Measurements from ENCODE around the gene RGS9.
A peak's percentile ranks its signal among the peaks of the same experiment; 100 is the strongest.

The RGS9 gene

GRCh38 chr17:65184235-65184959 lies 47.2 kb downstream of the RGS9 start:
- peaks cover 5% of the 10 kb centered on the region for H3K9me3 ChIP-seq (ENCODE audit: control insufficient read depth, low read length)
- no peaks in the 10 kb centered on the region for H3K36me3 ChIP-seq (ENCODE audit: control insufficient read depth, insufficient read depth, low read length, severe bottlenecking)
- H3K27me3 ChIP-seq (replicated peaks; ENCODE audit: control insufficient read depth, insufficient read depth, low read length) = peaks cover 2% of the 10 kb centered on the region

GRCh38 chr17:65185062-65185461 lies 47.9 kb downstream of the RGS9 start:
- no peak overlapping the region for H3K9ac ChIP-seq (ENCODE audit: low read length)
- H3K27me3 ChIP-seq (replicated peaks; ENCODE audit: control insufficient read depth, insufficient read depth, low read length) = peaks cover 2% of the 10 kb centered on the region
- peaks cover 5% of the 10 kb centered on the region for H3K9me3 ChIP-seq (ENCODE audit: control insufficient read depth, low read length)
- H3K4me1 ChIP-seq (ENCODE audit: control insufficient read depth, insufficient read depth, low read length) = peaks cover 3% of the 10 kb centered on the region
- no peaks in the 10 kb centered on the region for H3K36me3 ChIP-seq (ENCODE audit: control insufficient read depth, insufficient read depth, low read length, severe bottlenecking)
- no peak for DNase-seq (ENCODE audit: low read depth)
- H3K4me3 ChIP-seq (ENCODE audit: low read length) = no peak overlapping the region

More at GRCh38 chr17:65184235-65184959, 47.2 kb downstream of the RGS9 start:
- DNase-seq (ENCODE audit: low read depth) = no peak
- H3K4me3 ChIP-seq (ENCODE audit: low read length) = no peak overlapping the region
- H3K9ac ChIP-seq (ENCODE audit: low read length) = no peak overlapping the region
- peaks cover 3% of the 10 kb centered on the region for H3K4me1 ChIP-seq (ENCODE audit: control insufficient read depth, insufficient read depth, low read length)

DNA sequence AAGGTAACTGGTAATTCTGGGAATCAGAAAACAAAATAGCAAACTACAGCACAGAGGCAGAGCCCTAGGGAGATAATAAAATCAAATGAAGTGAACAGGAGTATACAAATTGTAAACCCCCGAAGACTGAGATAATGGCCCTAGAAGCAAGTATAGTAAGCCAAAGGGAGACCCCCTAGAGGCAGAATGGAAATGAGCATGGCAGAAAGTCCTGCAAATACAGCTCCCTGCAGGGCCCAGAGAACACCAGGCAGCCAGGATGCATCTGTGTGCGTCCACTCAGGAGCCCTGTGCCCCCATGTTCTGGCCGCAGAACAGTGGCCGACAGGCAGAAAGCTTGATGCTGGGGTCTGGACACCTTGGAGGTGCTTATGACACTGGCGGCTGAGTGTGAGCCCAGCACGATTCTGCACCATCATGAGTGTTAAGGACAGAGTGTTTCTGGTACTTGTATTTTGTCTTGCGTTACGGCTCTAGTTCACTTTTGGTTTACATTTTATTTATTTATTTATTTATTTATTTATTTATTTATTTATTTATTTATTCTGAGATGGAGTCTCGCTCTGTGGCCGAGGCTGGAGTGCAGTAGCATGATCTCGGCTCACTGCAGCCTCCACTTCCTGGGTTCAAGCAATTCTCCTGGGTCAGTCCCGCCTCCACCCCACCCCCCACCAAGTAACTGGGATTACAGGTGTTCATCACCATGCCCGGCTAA lies 48.7 kb downstream of the RGS9 start:
- Histone ChIP-seq H3K36me3 (ENCODE audit: control insufficient read depth, insufficient read depth, low read length, severe bottlenecking) (no peaks in the 10 kb centered on the region), H3K9ac (ENCODE audit: low read length) (no peak overlapping the region), H3K9me3 (ENCODE audit: control insufficient read depth, low read length) (peaks cover 5% of the 10 kb centered on the region), H3K4me1 (ENCODE audit: control insufficient read depth, insufficient read depth, low read length) (peaks cover 3% of the 10 kb centered on the region), H3K27me3 (replicated peaks; ENCODE audit: control insufficient read depth, insufficient read depth, low read length) (peaks cover 2% of the 10 kb centered on the region), H3K4me3 (ENCODE audit: low read length) (no peak overlapping the region)
- no peak for DNase-seq (ENCODE audit: low read depth)

GRCh38 chr17:65190467-65191097 lies 53.4 kb downstream of the RGS9 start:
- Histone ChIP-seq H3K27me3 (replicated peaks; ENCODE audit: control insufficient read depth, insufficient read depth, low read length) (no peaks in the 10 kb centered on the region), H3K9me3 (ENCODE audit: control insufficient read depth, low read length) (peaks cover 5% of the 10 kb centered on the region), H3K36me3 (ENCODE audit: control insufficient read depth, insufficient read depth, low read length, severe bottlenecking) (no peaks in the 10 kb centered on the region), H3K9ac (ENCODE audit: low read length) (no peak overlapping the region), H3K4me3 (ENCODE audit: low read length) (no peak overlapping the region), H3K4me1 (ENCODE audit: control insufficient read depth, insufficient read depth, low read length) (peaks cover 26% of the 10 kb centered on the region)
- DNase-seq (ENCODE audit: low read depth) = peak; percentile 44

- H3K36me3 ChIP-seq (ENCODE audit: control insufficient read depth, insufficient read depth, low read length, severe bottlenecking) = no peaks in the 10 kb centered on the region
- no peak overlapping the region for H3K4me3 ChIP-seq (ENCODE audit: low read length)
- H3K9me3 ChIP-seq (ENCODE audit: control insufficient read depth, low read length) = peaks cover 5% of the 10 kb centered on the region
- peaks cover 26% of the 10 kb centered on the region for H3K4me1 ChIP-seq (ENCODE audit: control insufficient read depth, insufficient read depth, low read length)
- DNase-seq (ENCODE audit: low read depth) = peak; percentile 55
- H3K27me3 ChIP-seq (replicated peaks; ENCODE audit: control insufficient read depth, insufficient read depth, low read length) = no peaks in the 10 kb centered on the region
- H3K9ac ChIP-seq (ENCODE audit: low read length) = no peak overlapping the region
Measured at GRCh38 chr17:65191811-65192740, 54.9 kb downstream of the RGS9 start.

DNA sequence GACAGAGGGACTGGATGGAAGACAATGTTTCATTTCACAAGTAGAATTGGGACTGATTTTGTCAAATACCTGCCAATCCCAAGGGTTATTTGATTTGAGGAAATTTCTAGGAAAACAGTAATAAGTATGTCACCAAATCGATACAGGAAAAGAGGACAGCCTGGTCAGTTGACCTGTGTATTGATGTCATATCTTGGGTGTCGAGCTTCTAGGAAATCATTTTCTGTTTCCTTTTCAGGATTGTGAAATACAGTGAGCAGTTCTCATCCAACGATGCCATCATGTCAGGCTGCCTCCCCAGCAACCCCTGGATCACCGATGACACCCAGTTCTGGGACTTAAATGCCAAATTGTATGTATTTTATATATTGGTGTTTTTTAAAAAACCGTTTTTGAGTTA lies 56.1 kb downstream of the RGS9 start:
- no peak for DNase-seq (ENCODE audit: low read depth)
- no peaks in the 10 kb centered on the region for H3K27me3 ChIP-seq (replicated peaks; ENCODE audit: control insufficient read depth, insufficient read depth, low read length)
- H3K36me3 ChIP-seq (ENCODE audit: control insufficient read depth, insufficient read depth, low read length, severe bottlenecking) = no peaks in the 10 kb centered on the region
- peaks cover 26% of the 10 kb centered on the region for H3K4me1 ChIP-seq (ENCODE audit: control insufficient read depth, insufficient read depth, low read length)
- no peak overlapping the region for H3K4me3 ChIP-seq (ENCODE audit: low read length)
- H3K9ac ChIP-seq (ENCODE audit: low read length) = no peak overlapping the region
- peaks cover under 1% of the 10 kb centered on the region for H3K9me3 ChIP-seq (ENCODE audit: control insufficient read depth, low read length)

GRCh38 chr17:65193716-65194293 lies 56.6 kb downstream of the RGS9 start:
- no peaks in the 10 kb centered on the region for H3K9me3 ChIP-seq (ENCODE audit: control insufficient read depth, low read length)
- H3K4me3 ChIP-seq (ENCODE audit: low read length) = no peak overlapping the region
- H3K36me3 ChIP-seq (ENCODE audit: control insufficient read depth, insufficient read depth, low read length, severe bottlenecking) = no peaks in the 10 kb centered on the region
- peak; percentile 39 for DNase-seq (ENCODE audit: low read depth)
- H3K27me3 ChIP-seq (replicated peaks; ENCODE audit: control insufficient read depth, insufficient read depth, low read length) = no peaks in the 10 kb centered on the region
- no peak overlapping the region for H3K9ac ChIP-seq (ENCODE audit: low read length)
- H3K4me1 ChIP-seq (ENCODE audit: control insufficient read depth, insufficient read depth, low read length) = peaks cover 26% of the 10 kb centered on the region

- Histone ChIP-seq H3K4me1 (ENCODE audit: control insufficient read depth, insufficient read depth, low read length) (peaks cover 26% of the 10 kb centered on the region), H3K9ac (ENCODE audit: low read length) (no peak overlapping the region), H3K27me3 (replicated peaks; ENCODE audit: control insufficient read depth, insufficient read depth, low read length) (no peaks in the 10 kb centered on the region), H3K4me3 (ENCODE audit: low read length) (no peak overlapping the region), H3K36me3 (ENCODE audit: control insufficient read depth, insufficient read depth, low read length, severe bottlenecking) (no peaks in the 10 kb centered on the region), H3K9me3 (ENCODE audit: control insufficient read depth, low read length) (no peaks in the 10 kb centered on the region)
- DNase-seq (ENCODE audit: low read depth) = no peak
Measured at GRCh38 chr17:65194670-65195334, 57.6 kb downstream of the RGS9 start.

- Histone ChIP-seq H3K9ac (ENCODE audit: low read length) (no peak overlapping the region), H3K4me3 (ENCODE audit: low read length) (no peak overlapping the region), H3K4me1 (ENCODE audit: control insufficient read depth, insufficient read depth, low read length) (peaks cover 26% of the 10 kb centered on the region), H3K27me3 (replicated peaks; ENCODE audit: control insufficient read depth, insufficient read depth, low read length) (no peaks in the 10 kb centered on the region), H3K9me3 (ENCODE audit: control insufficient read depth, low read length) (no peaks in the 10 kb centered on the region), H3K36me3 (ENCODE audit: control insufficient read depth, insufficient read depth, low read length, severe bottlenecking) (no peaks in the 10 kb centered on the region)
- DNase-seq (ENCODE audit: low read depth) = no peak
Measured at GRCh38 chr17:65195716-65196115, 58.5 kb downstream of the RGS9 start.

GRCh38 chr17:65196617-65197016 lies 59.4 kb downstream of the RGS9 start:
- no peaks in the 10 kb centered on the region for H3K36me3 ChIP-seq (ENCODE audit: control insufficient read depth, insufficient read depth, low read length, severe bottlenecking)
- H3K9ac ChIP-seq (ENCODE audit: low read length) = no peak overlapping the region
- no peaks in the 10 kb centered on the region for H3K9me3 ChIP-seq (ENCODE audit: control insufficient read depth, low read length)
- no peaks in the 10 kb centered on the region for H3K27me3 ChIP-seq (replicated peaks; ENCODE audit: control insufficient read depth, insufficient read depth, low read length)
- H3K4me1 ChIP-seq (ENCODE audit: control insufficient read depth, insufficient read depth, low read length) = peaks cover 26% of the 10 kb centered on the region
- H3K4me3 ChIP-seq (ENCODE audit: low read length) = no peak overlapping the region
- DNase-seq (ENCODE audit: low read depth) = no peak

Data from adipocyte (in vitro differentiated cells).